NCI-H187 treated with DMSO at 0.1 percent for 48 hours (cell line): ENCODE results near the gene ARHGEF4.

ENCODE experiments used
- DNase-seq: peaks from one replicate; lab custom pipeline; 2025; lab: John Stamatoyannopoulos, UW

ARHGEF4 gene

GRCh38 chr2:131016826-131017741, 180.4 kb downstream of the ARHGEF4 start:
- DNase-seq = no peak

DNA sequence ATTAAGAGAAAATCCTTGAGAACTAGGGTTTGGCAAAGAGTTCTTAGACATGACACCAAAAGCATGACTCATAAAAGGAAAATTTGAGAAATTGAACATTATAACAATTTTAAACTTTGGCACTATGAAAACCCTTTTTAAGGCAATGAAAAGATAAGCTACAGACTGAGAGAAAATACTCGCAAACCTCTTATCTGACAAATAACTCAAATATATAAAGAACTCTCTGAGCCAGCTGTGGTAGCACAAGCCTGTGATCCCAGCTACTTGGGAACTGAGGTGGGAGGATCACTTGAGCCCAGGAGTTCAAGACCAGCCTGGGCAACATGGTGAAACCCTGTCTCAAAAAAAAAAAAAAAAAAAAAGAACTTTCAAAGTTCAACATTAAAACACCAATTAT, 186.0 kb downstream of the ARHGEF4 start:
- no peak for DNase-seq

DNA sequence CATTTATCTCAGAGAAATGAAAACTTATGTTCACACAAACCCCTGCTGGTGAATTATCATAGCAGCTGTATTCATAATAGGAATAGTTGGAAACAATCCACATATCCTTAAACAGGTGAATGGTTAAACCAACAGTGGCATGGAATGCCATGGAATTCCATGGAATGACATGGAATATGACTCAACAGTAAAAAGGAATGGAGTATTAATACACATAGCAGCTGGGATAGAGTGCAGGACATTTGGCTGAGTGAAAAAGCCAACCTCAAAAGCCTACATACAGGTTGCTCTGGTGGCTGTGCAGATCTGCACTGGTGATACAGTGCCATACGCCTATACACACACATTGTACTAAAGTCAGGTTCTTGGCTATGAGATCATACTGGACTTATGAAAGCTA, 187.0 kb downstream of the ARHGEF4 start:
- DNase-seq = no peak

DNA sequence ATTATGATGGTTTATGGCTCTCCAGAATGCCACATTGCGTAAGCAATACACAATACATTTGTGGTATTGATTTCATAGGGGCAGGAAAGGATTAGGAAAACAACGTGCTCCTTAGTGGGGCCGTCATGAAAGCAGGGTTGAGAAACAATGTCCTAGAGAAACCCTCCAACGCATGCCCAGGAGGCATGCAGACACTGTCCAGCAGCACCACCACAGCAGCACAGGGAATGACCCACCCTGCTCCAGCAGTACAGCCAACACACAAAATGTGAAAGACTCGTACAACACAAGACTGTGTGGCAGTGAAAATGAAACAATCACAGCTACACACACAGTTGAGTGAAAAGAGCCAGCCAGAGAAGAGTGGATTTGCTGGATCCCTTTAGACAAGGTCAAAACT, 190.2 kb downstream of the ARHGEF4 start:
- no peak for DNase-seq

- no peak for DNase-seq
Observed at GRCh38 chr2:131027566-131028528, 191.1 kb downstream of the ARHGEF4 start.

GRCh38 chr2:131029812-131030211, 193.1 kb downstream of the ARHGEF4 start:
- DNase-seq = no peak

GRCh38 chr2:131030478-131030971, 193.8 kb downstream of the ARHGEF4 start:
- no peak for DNase-seq

DNA sequence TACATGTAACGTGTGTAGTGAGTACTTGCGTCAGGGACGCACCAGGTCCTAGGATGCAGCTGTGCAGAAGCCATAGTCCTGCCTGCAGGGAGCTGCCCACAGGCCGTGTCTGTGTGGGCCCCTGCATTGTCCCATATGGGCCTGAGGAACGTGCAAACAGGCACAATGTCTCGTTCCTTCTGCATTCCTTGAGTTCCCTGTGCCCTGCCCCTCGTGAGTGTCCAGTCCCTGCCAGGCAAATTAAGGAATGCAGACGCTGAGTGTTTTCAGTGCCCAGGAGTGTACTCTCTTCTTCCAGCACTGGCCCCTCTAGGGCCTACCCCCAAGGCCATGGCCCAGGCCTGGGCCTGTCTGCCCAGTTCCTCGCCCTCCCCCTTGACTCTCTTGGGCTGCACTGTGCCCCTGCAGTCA, 194.7 kb downstream of the ARHGEF4 start:
- no peak for DNase-seq

DNA sequence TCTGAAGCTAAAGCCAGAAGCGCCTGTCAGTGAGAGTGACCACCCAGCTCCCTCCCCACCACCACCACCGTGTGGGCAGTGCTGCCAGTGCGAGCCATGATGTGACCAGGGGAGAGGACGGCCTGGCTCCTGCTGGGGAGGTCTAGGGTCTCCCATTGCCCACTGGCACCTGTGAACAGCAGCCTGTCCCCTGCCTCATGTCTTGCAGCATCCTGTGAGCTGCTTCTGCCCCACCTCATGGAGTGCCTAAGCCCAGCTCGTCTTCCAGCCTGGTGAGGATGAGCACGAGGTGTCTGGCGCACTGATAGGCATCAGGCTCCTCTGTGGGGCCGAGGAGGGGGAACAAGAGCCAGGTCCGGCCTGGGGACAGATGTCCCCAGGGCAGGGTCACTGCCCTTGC, 195.2 kb downstream of the ARHGEF4 start:
- no peak for DNase-seq

GRCh38 chr2:131032393-131032836, 195.7 kb downstream of the ARHGEF4 start:
- DNase-seq = no peak

- no peak for DNase-seq
Observed at GRCh38 chr2:131033786-131034121, 197.0 kb downstream of the ARHGEF4 start.

- DNase-seq = no peak
Observed at GRCh38 chr2:131034122-131035051, 197.7 kb downstream of the ARHGEF4 start.

- DNase-seq = no peak
Observed at GRCh38 chr2:131035112-131035825, 198.6 kb downstream of the ARHGEF4 start.

DNA sequence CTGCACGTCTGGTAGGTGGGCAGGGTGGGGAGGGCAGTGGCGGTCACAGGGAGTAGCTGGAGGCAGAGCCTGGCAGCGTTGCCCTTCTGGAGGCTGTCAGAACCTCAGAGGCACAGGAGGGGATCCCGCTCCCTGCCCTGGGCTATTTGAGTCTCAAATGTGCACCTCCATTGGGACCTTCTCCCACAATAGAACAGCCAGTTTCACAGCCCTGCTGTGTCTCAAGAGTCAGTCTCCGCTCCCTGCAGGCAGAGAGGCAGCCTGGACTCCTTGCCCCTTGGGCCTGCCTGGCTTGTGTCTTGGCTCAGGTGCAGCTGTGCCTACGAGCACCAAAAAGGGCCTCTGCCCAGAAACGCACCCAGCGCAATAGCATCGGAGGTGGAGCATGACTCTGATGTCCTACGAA, 199.1 kb downstream of the ARHGEF4 start:
- DNase-seq = no peak

GRCh38 chr2:131036269-131036668, 199.6 kb downstream of the ARHGEF4 start:
- DNase-seq = no peak

- DNase-seq = no peak
Observed at GRCh38 chr2:131036696-131037397, 200.1 kb downstream of the ARHGEF4 start.

DNA sequence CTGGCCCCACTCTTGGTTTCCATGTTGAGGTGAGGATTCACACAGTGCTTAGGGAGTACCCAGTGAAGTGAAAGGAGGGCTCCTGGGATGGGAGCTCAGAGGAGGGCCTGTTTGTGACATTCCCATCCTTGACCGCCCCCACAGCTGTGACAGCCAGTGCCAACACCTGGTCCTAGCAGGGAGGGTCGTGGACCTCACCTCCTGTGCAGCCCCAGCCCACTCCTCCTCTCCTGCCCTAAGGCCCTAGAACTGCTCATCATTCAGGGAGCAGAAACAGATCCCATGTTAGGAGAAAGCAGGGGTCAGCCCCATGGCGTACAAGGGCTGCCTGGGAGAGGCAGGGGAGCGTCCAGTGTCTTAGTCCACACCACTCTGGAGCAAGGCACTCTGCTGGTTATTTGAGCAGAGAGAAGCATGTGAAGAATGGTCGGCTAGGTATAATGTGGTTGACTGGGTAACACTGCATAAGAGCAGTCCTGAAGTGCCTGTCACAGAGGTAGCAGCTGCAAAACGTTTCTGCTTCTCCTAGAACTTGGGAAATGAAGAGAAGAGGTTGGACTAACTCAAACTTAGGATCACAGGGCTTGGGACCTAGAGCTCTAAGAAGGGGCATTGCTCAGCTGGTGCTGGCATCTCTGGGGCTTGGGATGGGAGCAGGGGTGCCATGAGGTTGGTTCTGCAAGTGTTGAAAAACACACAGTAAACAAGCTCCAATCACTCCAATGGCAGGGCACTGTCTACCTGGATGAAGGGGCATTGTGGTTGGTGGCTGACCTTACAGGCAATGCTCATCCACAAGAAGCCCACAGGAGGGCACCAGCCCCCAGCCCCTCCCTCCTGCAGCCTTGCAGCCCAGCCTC, 200.9 kb downstream of the ARHGEF4 start:
- no peak for DNase-seq

- DNase-seq = no peak
Observed at GRCh38 chr2:131038258-131039100, 201.8 kb downstream of the ARHGEF4 start.
